ENCODE data around the gene IRF2BP2.

The IRF2BP2 gene

GRCh38 chr1:234633246-234634003, 23.4 kb upstream of the IRF2BP2 start:
- DNase-seq, result peak; percentile 79

GRCh38 chr1:234632225-234632624, 22.2 kb upstream of the IRF2BP2 start:
- no peak for DNase-seq

- DNase-seq, result no peak
Observed at GRCh38 chr1:234631721-234632125, 21.7 kb upstream of the IRF2BP2 start.

- DNase-seq, result no peak
Observed at GRCh38 chr1:234629026-234629425, 19.0 kb upstream of the IRF2BP2 start.

GRCh38 chr1:234628089-234628488, 18.1 kb upstream of the IRF2BP2 start:
- DNase-seq, result no peak

GRCh38 chr1:234627009-234627950, 17.3 kb upstream of the IRF2BP2 start:
- DNase-seq, result no peak

GRCh38 chr1:234626391-234626790, 16.4 kb upstream of the IRF2BP2 start:
- DNase-seq, result no peak

GRCh38 chr1:234624724-234625117, 14.7 kb upstream of the IRF2BP2 start:
- no peak for DNase-seq

GRCh38 chr1:234621657-234622335, 11.8 kb upstream of the IRF2BP2 start:
- no peak for DNase-seq

GRCh38 chr1:234621127-234621468, 11.1 kb upstream of the IRF2BP2 start:
- DNase-seq, result no peak

GRCh38 chr1:234620272-234621126, 10.5 kb upstream of the IRF2BP2 start:
- no peak for DNase-seq

- no peak for DNase-seq
Observed at GRCh38 chr1:234619794-234620247, 9.8 kb upstream of the IRF2BP2 start.

GRCh38 chr1:234619071-234619480, 9.1 kb upstream of the IRF2BP2 start:
- DNase-seq, result no peak

- DNase-seq, result no peak
Observed at GRCh38 chr1:234618737-234619049, 8.7 kb upstream of the IRF2BP2 start.

- DNase-seq, result no peak
Observed at GRCh38 chr1:234617986-234618736, 8.2 kb upstream of the IRF2BP2 start.

GRCh38 chr1:234617131-234617985, 7.4 kb upstream of the IRF2BP2 start:
- DNase-seq, result no peak

GRCh38 chr1:234616644-234617043, 6.7 kb upstream of the IRF2BP2 start:
- DNase-seq, result no peak

GRCh38 chr1:234614081-234614489, 4.1 kb upstream of the IRF2BP2 start:
- DNase-seq, result no peak

- DNase-seq, result no peak
Observed at GRCh38 chr1:234613128-234613875, 3.3 kb upstream of the IRF2BP2 start.
